HepG2 (cell line): Measurements from ENCODE around the gene TUBB4A. TPM values are rescaled to one million over a fixed set of nuclear protein-coding genes. Genes with fewer than 3 reads are reported as not detected.

ENCODE experiments used
- ARNTL ChIP-seq: sonication (generic); formaldehyde crosslinking; IDR thresholded peaks from 2 replicates; pipeline ENCODE4 v1.4.0; 2020; ENCODE audit warnings: mild to moderate bottlenecking, missing genetic modification reagents
- ATRX ChIP-seq: sonication (generic); formaldehyde crosslinking; IDR thresholded peaks from 2 replicates; pipeline ENCODE4 v1.4.0; 2020; ENCODE audit warnings: missing genetic modification reagents, borderline replicate concordance
- E2F1 ChIP-seq: sonication (generic); formaldehyde crosslinking; IDR thresholded peaks from 2 replicates; pipeline ENCODE4 v1.5.0; 2020; ENCODE audit warnings: missing genetic modification reagents
- GATA4 ChIP-seq: sonication (generic); IDR thresholded peaks from 2 replicates; pipeline ENCODE4 v1.6.1; 2016; ENCODE audit warnings: antibody characterized with exemption, low read depth, borderline replicate concordance
- HOXD1 ChIP-seq: sonication (generic); formaldehyde crosslinking; IDR thresholded peaks from 2 replicates; pipeline ENCODE4 v1.5.0; 2020; ENCODE audit warnings: missing genetic modification reagents
- NFKB2 ChIP-seq: sonication (generic); formaldehyde crosslinking; IDR thresholded peaks from 2 replicates; pipeline ENCODE4 v1.4.0; 2020; ENCODE audit warnings: missing genetic modification reagents, borderline replicate concordance
- NR2F2 ChIP-seq: IDR thresholded peaks from 2 replicates; pipeline ENCODE4 v1.6.1; 2012; ENCODE audit warnings: low read depth, inconsistent platforms, borderline replicate concordance
- SP140L ChIP-seq: sonication (generic); formaldehyde crosslinking; IDR thresholded peaks from 2 replicates; pipeline ENCODE4 v1.4.0; 2020; ENCODE audit warnings: missing genetic modification reagents, borderline replicate concordance
- TAF1 ChIP-seq: sonication (generic); formaldehyde crosslinking; IDR thresholded peaks from 2 replicates; pipeline ENCODE4 v1.4.0; 2020; ENCODE audit warnings: missing genetic modification reagents
- USF2 ChIP-seq, 2 experiments: sonication (generic) in 1 of 2; formaldehyde crosslinking in 1 of 2; IDR thresholded peaks; 2 replicates each; pipeline versions ENCODE4 v1.5.1 to v1.6.1; 2011 to 2020; ENCODE audit warnings: borderline replicate concordance in 1 of 2, low read depth in 1 of 2, low read length in 1 of 2, mild to moderate bottlenecking in 1 of 2, missing genetic modification reagents in 1 of 2, moderate library complexity in 1 of 2
- ZBTB10 ChIP-seq: sonication (generic); formaldehyde crosslinking; IDR thresholded peaks from 2 replicates; pipeline ENCODE4 v1.4.0; 2020; ENCODE audit warnings: missing genetic modification reagents, borderline replicate concordance
- ZBTB21 ChIP-seq: sonication (generic); formaldehyde crosslinking; IDR thresholded peaks from 2 replicates; pipeline ENCODE4 v1.4.0; 2020; ENCODE audit warnings: missing genetic modification reagents
- ZNF121 ChIP-seq: sonication (generic); formaldehyde crosslinking; IDR thresholded peaks from 2 replicates; pipeline ENCODE4 v1.5.0; 2020; ENCODE audit warnings: mild to moderate bottlenecking, missing genetic modification reagents
- ZNF331 ChIP-seq: sonication (generic); formaldehyde crosslinking; IDR thresholded peaks from 2 replicates; pipeline ENCODE4 v1.4.0; 2020; ENCODE audit warnings: missing genetic modification reagents
- ZNF510 ChIP-seq: sonication (generic); formaldehyde crosslinking; IDR thresholded peaks from 2 replicates; pipeline ENCODE4 v1.4.0; 2020; ENCODE audit warnings: low read depth, mild to moderate bottlenecking, missing genetic modification reagents
- polyA plus RNA-seq, 8 experiments: library from polyadenylated mRNA; depleted of rRNA in 3 of 8; stranded (reverse) in 7 of 8; unstranded in 1 of 8; fragments of >200 nt; fragmentation: Illumina TruSeq in 4 of 8; extraction: Trizol in 4 of 8; gene quantifications; 2 replicates each; pipeline versions ENCODE4 v1.2.1 to v1.2.3, GENCODE V29; 2011 to 2016; ENCODE audit warnings: low read depth in 4 of 8, missing spikeins in 1 of 8, mixed read lengths in 1 of 8; ENCODE audit not compliant: insufficient read depth in 1 of 8
- total RNA-seq, 5 experiments: library from RNA; depleted of rRNA; stranded (reverse); fragments of >200 nt; fragmentation: Illumina TruSeq; extraction: Trizol; gene quantifications; 2 replicates each; pipeline ENCODE4 v1.2.3, GENCODE V29; 2016; ENCODE audit warnings: low read depth in 1 of 5
- TF ChIP-seq, protein P1 (sequence below): sonication (generic); formaldehyde crosslinking; IDR thresholded peaks from 2 replicates; pipeline ENCODE4 v1.4.0; 2020; ENCODE audit warnings: missing genetic modification reagents

Gene TUBB4A
- total and polyA plus RNA-seq, 2 of the 13 experiments (the other 11 are each of a cell fraction or from before 2014, with no cell fraction given) = not detected

DNA sequence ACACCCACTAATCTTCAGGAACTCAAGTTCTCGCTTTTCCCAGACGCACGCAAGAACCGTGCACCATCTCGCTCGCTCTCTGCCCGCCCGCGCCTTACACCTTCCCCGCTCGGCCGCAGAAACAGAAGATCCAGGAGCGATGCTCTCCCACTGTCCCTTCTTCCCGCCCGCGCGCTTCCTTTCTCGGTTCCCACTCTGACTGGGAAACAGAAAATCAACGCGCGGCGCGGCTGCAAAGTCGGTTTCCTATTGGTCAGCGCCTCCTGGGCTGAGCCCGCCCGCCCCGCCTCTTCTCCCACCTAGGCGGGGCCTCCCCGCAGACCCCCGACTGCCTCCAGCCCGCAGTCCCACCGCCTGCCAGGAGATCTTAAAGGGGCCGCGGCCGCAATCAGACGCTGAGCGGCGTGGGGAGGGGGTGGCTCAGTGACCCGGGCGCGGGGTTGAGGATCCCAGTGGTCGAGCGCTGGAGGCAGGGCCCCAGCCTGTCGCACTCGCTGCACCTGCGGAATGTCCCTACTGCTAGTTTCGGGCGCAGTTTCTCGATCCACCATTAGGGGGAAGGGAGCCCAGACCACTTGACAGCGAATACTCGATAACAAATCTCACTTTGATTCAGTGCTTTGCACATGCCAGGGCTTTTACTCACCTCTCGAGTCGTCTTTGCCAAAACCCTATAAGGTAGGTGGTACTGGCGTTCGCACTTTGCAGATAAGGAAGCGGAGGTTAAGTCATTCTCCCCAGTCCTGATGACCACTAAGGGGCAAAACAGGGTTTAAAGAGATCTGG, 41.8 kb downstream of the TUBB4A start (continued):
- TF ChIP-seq NR2F2 (no peak), E2F1 (CRISPR knock-in tag) (0 out of 2 replicates have a peak, but pooled peaks have one; percentile 37), ZNF510 (CRISPR knock-in tag) (no peak), ZNF331 (CRISPR knock-in tag) (peak; percentile 32; the same call in 1 of the 2 replicates), GATA4 (no peak), SP140L (CRISPR knock-in tag) (no peak), ZNF121 (CRISPR knock-in tag) (no peak), ZBTB21 (CRISPR knock-in tag) (no peak), NFKB2 (peak; percentile 41; the same call in 1 of the 2 replicates), TAF1 (CRISPR knock-in tag) (peak; percentile 38; the same call in 1 of the 2 replicates), USF2 (IDR thresholded peaks at IDR 0.05; ENCODE audit: low read depth, low read length) (no peak), USF2 (CRISPR knock-in tag; IDR thresholded peaks at IDR 0.05; ENCODE audit: borderline replicate concordance) (no peak), ZBTB10 (CRISPR knock-in tag) (no peak), ARNTL (CRISPR knock-in tag) (0 out of 2 replicates have a peak, but pooled peaks have one; percentile 25), ATRX (CRISPR knock-in tag) (no peak), HOXD1 (CRISPR knock-in tag) (0 out of 2 replicates have a peak, but pooled peaks have one; percentile 38)
- TF ChIP-seq, protein P1, sequence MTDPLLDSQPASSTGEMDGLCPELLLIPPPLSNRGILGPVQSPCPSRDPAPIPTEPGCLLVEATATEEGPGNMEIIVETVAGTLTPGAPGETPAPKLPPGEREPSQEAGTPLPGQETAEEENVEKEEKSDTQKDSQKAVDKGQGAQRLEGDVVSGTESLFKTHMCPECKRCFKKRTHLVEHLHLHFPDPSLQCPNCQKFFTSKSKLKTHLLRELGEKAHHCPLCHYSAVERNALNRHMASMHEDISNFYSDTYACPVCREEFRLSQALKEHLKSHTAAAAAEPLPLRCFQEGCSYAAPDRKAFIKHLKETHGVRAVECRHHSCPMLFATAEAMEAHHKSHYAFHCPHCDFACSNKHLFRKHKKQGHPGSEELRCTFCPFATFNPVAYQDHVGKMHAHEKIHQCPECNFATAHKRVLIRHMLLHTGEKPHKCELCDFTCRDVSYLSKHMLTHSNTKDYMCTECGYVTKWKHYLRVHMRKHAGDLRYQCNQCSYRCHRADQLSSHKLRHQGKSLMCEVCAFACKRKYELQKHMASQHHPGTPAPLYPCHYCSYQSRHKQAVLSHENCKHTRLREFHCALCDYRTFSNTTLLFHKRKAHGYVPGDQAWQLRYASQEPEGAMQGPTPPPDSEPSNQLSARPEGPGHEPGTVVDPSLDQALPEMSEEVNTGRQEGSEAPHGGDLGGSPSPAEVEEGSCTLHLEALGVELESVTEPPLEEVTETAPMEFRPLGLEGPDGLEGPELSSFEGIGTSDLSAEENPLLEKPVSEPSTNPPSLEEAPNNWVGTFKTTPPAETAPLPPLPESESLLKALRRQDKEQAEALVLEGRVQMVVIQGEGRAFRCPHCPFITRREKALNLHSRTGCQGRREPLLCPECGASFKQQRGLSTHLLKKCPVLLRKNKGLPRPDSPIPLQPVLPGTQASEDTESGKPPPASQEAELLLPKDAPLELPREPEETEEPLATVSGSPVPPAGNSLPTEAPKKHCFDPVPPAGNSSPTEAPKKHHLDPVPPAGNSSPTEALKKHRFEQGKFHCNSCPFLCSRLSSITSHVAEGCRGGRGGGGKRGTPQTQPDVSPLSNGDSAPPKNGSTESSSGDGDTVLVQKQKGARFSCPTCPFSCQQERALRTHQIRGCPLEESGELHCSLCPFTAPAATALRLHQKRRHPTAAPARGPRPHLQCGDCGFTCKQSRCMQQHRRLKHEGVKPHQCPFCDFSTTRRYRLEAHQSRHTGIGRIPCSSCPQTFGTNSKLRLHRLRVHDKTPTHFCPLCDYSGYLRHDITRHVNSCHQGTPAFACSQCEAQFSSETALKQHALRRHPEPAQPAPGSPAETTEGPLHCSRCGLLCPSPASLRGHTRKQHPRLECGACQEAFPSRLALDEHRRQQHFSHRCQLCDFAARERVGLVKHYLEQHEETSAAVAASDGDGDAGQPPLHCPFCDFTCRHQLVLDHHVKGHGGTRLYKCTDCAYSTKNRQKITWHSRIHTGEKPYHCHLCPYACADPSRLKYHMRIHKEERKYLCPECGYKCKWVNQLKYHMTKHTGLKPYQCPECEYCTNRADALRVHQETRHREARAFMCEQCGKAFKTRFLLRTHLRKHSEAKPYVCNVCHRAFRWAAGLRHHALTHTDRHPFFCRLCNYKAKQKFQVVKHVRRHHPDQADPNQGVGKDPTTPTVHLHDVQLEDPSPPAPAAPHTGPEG = peak; percentile 100
